Fibroblast of lung (primary cell): ENCODE results near the gene ZC3H12C. TPM values are rescaled to one million over a fixed set of nuclear protein-coding genes. Genes with fewer than 3 reads are reported as not detected.
"Not testable (repeated sequence)": the region's sequence is repeated elsewhere in the genome, so short reads cannot be mapped to it uniquely, and the experiment has no call there.

Experiments used
- DNase-seq, 2 donors: peaks; one replicate each; pipeline versions ENCODE4 v3.0.0 to v3.0.0-alpha.2; 2010; ENCODE audit warnings: low read depth in 2 of 2
- H2AFZ ChIP-seq: 2 replicates; pipeline ENCODE4 v1.5.1; 2012; ENCODE audit warnings: low read length, control low read depth, inconsistent platforms
- H3K27ac ChIP-seq: 2 replicates; pipeline ENCODE4 v1.5.1; 2011; ENCODE audit warnings: low read length, control low read depth; ENCODE audit not compliant: insufficient read depth
- H3K27me3 ChIP-seq: 2 replicates; pipeline ENCODE4 v1.5.1; 2011; ENCODE audit warnings: mild to moderate bottlenecking, low read length; ENCODE audit not compliant: control insufficient read depth, insufficient read depth
- H3K36me3 ChIP-seq: 2 replicates; pipeline ENCODE4 v1.5.1; 2011; ENCODE audit warnings: low read length; ENCODE audit not compliant: control insufficient read depth, insufficient read depth
- H3K4me1 ChIP-seq: 2 replicates; pipeline ENCODE4 v1.5.1; 2011; ENCODE audit warnings: low read length; ENCODE audit not compliant: control insufficient read depth, insufficient read depth; ENCODE audit errors: extremely low read depth
- H3K4me2 ChIP-seq: 2 replicates; pipeline ENCODE4 v1.5.1; 2011; ENCODE audit warnings: low read length, control low read depth; ENCODE audit not compliant: insufficient read depth; ENCODE audit errors: extremely low read depth
- H3K4me3 ChIP-seq, 4 experiments: fragments of 200-600 bp in 1 of 4; sonication (generic) in 1 of 4; replicated peaks in 1 of 4; 2 replicates each; pipeline ENCODE4 v1.5.1; 2011 to 2016; ENCODE audit warnings: low read length in 4 of 4, low read depth in 3 of 4, mild to moderate bottlenecking in 3 of 4, control low read depth in 2 of 4, inconsistent platforms in 1 of 4, mixed read lengths in 1 of 4; ENCODE audit not compliant: insufficient read depth in 1 of 4; ENCODE audit errors: control extremely low read depth in 1 of 4
- H3K79me2 ChIP-seq: 2 replicates; pipeline ENCODE4 v1.5.1; 2012; ENCODE audit warnings: mild to moderate bottlenecking, low read length, inconsistent platforms; ENCODE audit not compliant: control insufficient read depth, insufficient read depth
- H3K9ac ChIP-seq: 2 replicates; pipeline ENCODE4 v1.5.1; 2011; ENCODE audit warnings: mild to moderate bottlenecking, low read length, control low read depth; ENCODE audit not compliant: insufficient read depth
- H3K9me3 ChIP-seq: 2 replicates; pipeline ENCODE4 v1.5.1; 2012; ENCODE audit warnings: low read depth, low read length; ENCODE audit not compliant: control insufficient read depth, insufficient read depth
- H4K20me1 ChIP-seq: 2 replicates; pipeline ENCODE4 v1.5.1; 2011; ENCODE audit warnings: low read length; ENCODE audit not compliant: control insufficient read depth, insufficient read depth; ENCODE audit errors: extremely low read depth
- EZH2 ChIP-seq: IDR thresholded peaks from 2 replicates; pipeline ENCODE4 v1.5.1; 2012; ENCODE audit warnings: low read length, control low read depth, mild to moderate bottlenecking; ENCODE audit errors: missing control alignments
- polyA plus RNA-seq, 2 donors: library from polyadenylated mRNA; depleted of rRNA in 1 of 2; stranded (reverse) in 1 of 2; unstranded in 1 of 2; fragments of >200 nt; gene quantifications; 2 replicates each; pipeline ENCODE4 v1.2.1, GENCODE V29; 2011 to 2012; ENCODE audit warnings: missing spikeins in 1 of 2
- total RNA-seq: library from RNA; depleted of rRNA; stranded (reverse); fragments of >200 nt; gene quantifications from 2 replicates; pipeline ENCODE4 v1.2.1, GENCODE V29; 2014
- TF ChIP-seq, protein P1 (sequence below), 2 donors: IDR thresholded peaks in 1 of 2; conservative IDR thresholded peaks in 1 of 2; 1 replicate in 1 of 2; 2 replicates in 1 of 2; pipeline ENCODE4 v1.5.1; 2011 to 2012; ENCODE audit warnings: low read length in 2 of 2, control low read depth in 1 of 2, inconsistent platforms in 1 of 2, low read depth in 1 of 2, mild to moderate bottlenecking in 1 of 2

ZC3H12C gene
- total and polyA plus RNA-seq, 2 donors (not counting 1 experiment from before 2014, with no cell fraction given): 7.2 to 10.1 TPM

DNA sequence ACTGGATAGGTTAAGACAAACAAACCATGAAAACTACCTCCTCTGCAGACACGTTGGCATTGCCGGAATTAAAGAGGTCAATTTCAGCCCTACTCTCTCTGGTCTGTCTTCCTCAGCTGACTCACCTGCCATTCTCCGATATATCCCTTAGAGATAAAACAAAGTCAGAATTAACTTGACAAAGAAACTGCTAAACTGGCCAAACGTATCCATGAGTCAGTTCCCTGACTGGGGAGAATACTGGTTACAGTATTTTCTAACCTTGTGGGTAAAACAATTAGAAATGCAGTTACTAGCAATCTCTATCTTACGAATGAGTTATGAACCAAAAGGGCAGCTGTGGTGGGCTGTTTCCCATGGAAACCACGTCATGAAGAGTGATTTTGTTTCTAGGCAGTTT is 107.0 kb downstream of the ZC3H12C start:
- Histone ChIP-seq H3K4me1 (peaks cover 13% of the 10 kb centered on the region), H3K79me2 (no peaks in the 10 kb centered on the region), H3K27ac (no peak overlapping the region), H3K4me3 (no peak overlapping the region), H4K20me1 (no peaks in the 10 kb centered on the region), H3K4me2 (no peak overlapping the region), H3K9ac (no peak overlapping the region), H3K36me3 (no peaks in the 10 kb centered on the region), H2AFZ (no peak overlapping the region), H3K27me3 (no peaks in the 10 kb centered on the region), H3K9me3 (no peaks in the 10 kb centered on the region)
- DNase-seq: peak; percentile 51 to 83
- no peak for TF ChIP-seq EZH2

DNA sequence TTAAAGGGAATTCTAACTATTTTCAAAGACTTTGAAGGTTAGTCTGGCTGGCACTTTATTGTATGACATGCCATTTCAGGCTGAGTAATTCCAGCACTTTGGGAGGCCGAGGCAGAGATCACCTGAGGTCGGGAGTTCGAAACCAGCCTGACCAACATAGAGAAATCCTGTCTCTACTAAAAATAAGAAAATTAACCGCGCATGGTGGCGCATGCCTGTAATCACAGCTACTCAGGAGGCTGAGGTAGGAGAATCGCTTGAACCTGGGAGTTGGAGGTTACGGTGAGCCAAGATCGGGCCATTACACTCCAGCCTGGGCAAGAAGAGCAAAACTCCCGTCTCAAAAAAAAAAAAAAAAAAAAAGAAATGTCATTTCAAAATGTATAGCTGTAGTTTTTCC is 107.6 kb downstream of the ZC3H12C start:
- no peaks in the 10 kb centered on the region for H3K27me3 ChIP-seq
- no peak overlapping the region for H3K4me3 ChIP-seq
- H3K4me1 ChIP-seq: peaks cover 7% of the 10 kb centered on the region
- no peaks in the 10 kb centered on the region for H3K9me3 ChIP-seq
- no peak overlapping the region for H3K4me2 ChIP-seq
- TF ChIP-seq, protein P1, sequence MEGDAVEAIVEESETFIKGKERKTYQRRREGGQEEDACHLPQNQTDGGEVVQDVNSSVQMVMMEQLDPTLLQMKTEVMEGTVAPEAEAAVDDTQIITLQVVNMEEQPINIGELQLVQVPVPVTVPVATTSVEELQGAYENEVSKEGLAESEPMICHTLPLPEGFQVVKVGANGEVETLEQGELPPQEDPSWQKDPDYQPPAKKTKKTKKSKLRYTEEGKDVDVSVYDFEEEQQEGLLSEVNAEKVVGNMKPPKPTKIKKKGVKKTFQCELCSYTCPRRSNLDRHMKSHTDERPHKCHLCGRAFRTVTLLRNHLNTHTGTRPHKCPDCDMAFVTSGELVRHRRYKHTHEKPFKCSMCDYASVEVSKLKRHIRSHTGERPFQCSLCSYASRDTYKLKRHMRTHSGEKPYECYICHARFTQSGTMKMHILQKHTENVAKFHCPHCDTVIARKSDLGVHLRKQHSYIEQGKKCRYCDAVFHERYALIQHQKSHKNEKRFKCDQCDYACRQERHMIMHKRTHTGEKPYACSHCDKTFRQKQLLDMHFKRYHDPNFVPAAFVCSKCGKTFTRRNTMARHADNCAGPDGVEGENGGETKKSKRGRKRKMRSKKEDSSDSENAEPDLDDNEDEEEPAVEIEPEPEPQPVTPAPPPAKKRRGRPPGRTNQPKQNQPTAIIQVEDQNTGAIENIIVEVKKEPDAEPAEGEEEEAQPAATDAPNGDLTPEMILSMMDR (conservative IDR thresholded peaks at IDR 0.05 in 1 of 2, IDR thresholded peaks at IDR 0.05 in 1 of 2; ENCODE audit: low read depth in 1 of 2, low read length in 2 of 2): no peak
- no peak for TF ChIP-seq EZH2
- no peaks in the 10 kb centered on the region for H3K79me2 ChIP-seq
- no peak overlapping the region for H2AFZ ChIP-seq
- H4K20me1 ChIP-seq: no peaks in the 10 kb centered on the region
- no peak overlapping the region for H3K9ac ChIP-seq
- DNase-seq: no peak
- H3K27ac ChIP-seq: no peak overlapping the region
- no peaks in the 10 kb centered on the region for H3K36me3 ChIP-seq

DNA sequence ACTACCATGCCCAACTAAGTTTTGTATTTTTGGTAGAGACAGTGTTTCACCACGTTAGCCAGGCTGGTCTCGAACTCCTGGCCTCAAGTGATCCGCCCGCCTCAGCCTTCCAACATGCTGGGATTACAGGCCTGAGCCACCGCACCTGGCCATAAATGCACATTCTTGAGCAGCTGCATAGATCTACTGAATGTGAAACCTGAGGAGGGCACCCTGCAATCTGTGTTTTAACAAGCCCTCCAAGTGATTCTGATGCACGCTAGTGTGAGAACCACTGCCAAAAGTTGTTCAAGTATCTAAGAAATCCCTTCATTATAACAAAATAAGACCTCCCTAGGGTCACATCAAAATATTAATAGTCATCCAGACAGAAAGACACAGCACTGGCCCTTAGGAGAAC is 113.9 kb downstream of the ZC3H12C start:
- Histone ChIP-seq H4K20me1 (no peaks in the 10 kb centered on the region), H3K27me3 (no peaks in the 10 kb centered on the region), H3K27ac (no peak overlapping the region), H3K9me3 (no peaks in the 10 kb centered on the region), H3K4me1 (no peaks in the 10 kb centered on the region), H2AFZ (no peak overlapping the region), H3K79me2 (no peaks in the 10 kb centered on the region), H3K4me2 (no peak overlapping the region), H3K9ac (no peak overlapping the region), H3K4me3 (no peak overlapping the region), H3K36me3 (no peaks in the 10 kb centered on the region)
- TF ChIP-seq, protein P1 (conservative IDR thresholded peaks at IDR 0.05 in 1 of 2, IDR thresholded peaks at IDR 0.05 in 1 of 2; ENCODE audit: low read depth in 1 of 2, low read length in 2 of 2): no peak
- no peak for TF ChIP-seq EZH2
- no peak for DNase-seq

DNA sequence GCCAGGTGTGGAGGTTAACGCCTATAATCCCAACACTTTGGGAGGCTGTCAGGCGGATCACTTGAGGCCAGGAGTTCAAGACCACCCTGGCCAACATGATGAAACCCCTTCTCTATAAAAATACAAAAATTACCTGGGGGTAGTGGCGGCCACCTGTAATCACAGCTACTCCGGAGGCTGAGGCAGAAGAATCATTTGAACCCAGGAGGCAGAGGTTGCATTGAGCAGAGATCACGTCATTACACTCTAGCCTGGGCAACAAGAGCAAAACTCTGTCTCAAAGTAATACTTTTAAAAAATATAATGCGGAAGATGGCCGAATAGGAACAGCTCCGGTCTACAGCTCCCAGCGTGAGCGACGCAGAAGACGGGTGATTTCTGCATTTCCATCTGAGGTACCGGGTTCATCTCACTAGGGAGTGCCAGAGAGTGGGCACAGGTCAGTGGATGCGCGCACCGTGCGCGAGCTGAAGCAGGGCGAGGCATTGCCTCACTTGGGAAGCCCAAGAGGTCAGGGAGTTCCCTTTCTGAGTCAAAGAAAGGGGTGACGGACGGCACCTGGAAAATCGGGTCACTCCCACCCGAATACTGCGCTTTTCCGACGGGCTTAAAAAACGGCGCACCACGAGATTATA is 115.6 kb downstream of the ZC3H12C start:
- not testable (repeated sequence) for H3K4me2 ChIP-seq, H3K27me3 ChIP-seq, H3K4me1 ChIP-seq, H2AFZ ChIP-seq, H3K27ac ChIP-seq, DNase-seq, H3K36me3 ChIP-seq, H3K4me3 ChIP-seq, H3K79me2 ChIP-seq, H3K9me3 ChIP-seq, H4K20me1 ChIP-seq, H3K9ac ChIP-seq

DNA sequence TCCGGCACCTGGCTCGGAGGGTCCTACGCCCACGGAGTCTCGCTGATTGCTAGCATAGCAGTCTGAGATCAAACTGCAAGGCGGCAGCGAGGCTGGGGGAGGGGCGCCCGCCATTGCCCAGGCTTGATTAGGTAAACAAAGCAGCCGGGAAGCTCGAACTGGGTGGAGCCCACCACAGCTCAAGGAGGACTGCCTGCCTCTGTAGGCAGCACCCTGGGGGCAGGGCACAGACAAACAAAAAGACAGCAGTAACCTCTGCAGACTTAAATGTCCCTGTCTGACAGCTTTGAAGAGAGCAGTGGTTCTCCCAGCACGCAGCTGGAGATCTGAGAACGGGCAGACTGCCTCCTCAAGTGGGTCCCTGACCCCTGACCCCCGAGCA is 116.1 kb downstream of the ZC3H12C start:
- H4K20me1 ChIP-seq, H3K4me3 ChIP-seq, DNase-seq: not testable (repeated sequence)

More for the DNA sequence above, 116.1 kb downstream of the ZC3H12C start:
- not testable (repeated sequence) for H3K4me1 ChIP-seq, H3K9ac ChIP-seq, H3K9me3 ChIP-seq, H3K4me2 ChIP-seq, H3K36me3 ChIP-seq, H3K27ac ChIP-seq, H2AFZ ChIP-seq, H3K79me2 ChIP-seq, H3K27me3 ChIP-seq
